IMR-90 (cell line): Measurements from ENCODE around the gene SLC1A7. TPM values are rescaled to one million over a fixed set of nuclear protein-coding genes. Genes with fewer than 3 reads are reported as not detected.

Source experiments
- ATAC-seq: fragments of 200-7000 bp; cut with Tn5 transposase; 2 replicates; pipeline ENCODE4 v1.9.1; 2020; ENCODE audit warnings: low read depth, mild to moderate bottlenecking, moderate library complexity
- BruUV-seq: library from RNA; stranded (reverse); fragments of 400-500 nt; replicated peaks from 2 replicates; lab custom pipeline; 2021; lab: Mats Ljungman, UMichigan
- CTCF ChIA-PET: fragments of 300-600 bp; formaldehyde crosslinking; extraction: SDS; loops from one replicate; lab custom pipeline; 2021; ENCODE audit warnings: antibody characterized with exemption; lab: Yijun Ruan, JAX
- POLR2A ChIA-PET: fragments of 300-600 bp; sonication (Branson Sonifier 250); formaldehyde crosslinking; loops from one replicate; lab custom pipeline; 2022; ENCODE audit warnings: antibody characterized with exemption; ENCODE audit not compliant: unreplicated experiment; lab: Charles Lee
- DNase-seq: peaks from one replicate; pipeline ENCODE4 v3.0.0; 2013
- H2AFZ ChIP-seq: replicated peaks from 2 replicates; pipeline ENCODE3; 2013; ENCODE audit warnings: low read length, mild to moderate bottlenecking; ENCODE audit not compliant: poor library complexity
- H2AK5ac ChIP-seq: 2 replicates; pipeline ENCODE4 v1.6.1; 2013; ENCODE audit warnings: low read depth, low read length, inconsistent platforms
- H2AK9ac ChIP-seq: replicated peaks from 2 replicates; pipeline ENCODE3; 2013; ENCODE audit warnings: mild to moderate bottlenecking, low read depth, low read length, moderate library complexity; ENCODE audit not compliant: poor library complexity
- H2BK120ac ChIP-seq: 2 replicates; pipeline ENCODE4 v1.6.1; 2013; ENCODE audit warnings: low read depth, low read length, inconsistent platforms
- H2BK15ac ChIP-seq: 3 replicates; pipeline ENCODE4 v1.6.1; 2013; ENCODE audit warnings: low read depth, low read length, inconsistent platforms
- H2BK20ac ChIP-seq: 2 replicates; pipeline ENCODE4 v1.6.1; 2013; ENCODE audit warnings: low read depth, mild to moderate bottlenecking, inconsistent platforms, low read length, moderate library complexity
- H2BK5ac ChIP-seq: 2 replicates; pipeline ENCODE4 v1.6.1; 2013; ENCODE audit warnings: mild to moderate bottlenecking, low read depth, low read length, inconsistent platforms; ENCODE audit not compliant: poor library complexity, severe bottlenecking
- H3K14ac ChIP-seq: replicated peaks from 2 replicates; pipeline ENCODE4 v1.6.1; 2013; ENCODE audit warnings: low read depth, low read length, inconsistent platforms
- H3K18ac ChIP-seq: 2 replicates; pipeline ENCODE4 v1.6.1; 2013; ENCODE audit warnings: low read depth, low read length, control low read depth
- H3K23ac ChIP-seq: 2 replicates; pipeline ENCODE4 v1.6.1; 2013; ENCODE audit warnings: low read depth, low read length, inconsistent platforms
- H3K27ac ChIP-seq: 2 replicates; pipeline ENCODE4 v1.5.1; 2013; ENCODE audit warnings: mild to moderate bottlenecking, control low read depth, low read length; ENCODE audit not compliant: insufficient read depth
- H3K27me3 ChIP-seq: 2 replicates; pipeline ENCODE4 v1.6.1; 2013; ENCODE audit warnings: low read length; ENCODE audit not compliant: control insufficient read depth, insufficient read depth
- H3K36me3 ChIP-seq: 2 replicates; pipeline ENCODE4 v1.6.1; 2013; ENCODE audit warnings: low read length, mixed read lengths; ENCODE audit not compliant: control insufficient read depth, insufficient read depth
- H3K4ac ChIP-seq: 2 replicates; pipeline ENCODE4 v1.6.1; 2013; ENCODE audit warnings: low read depth, low read length, inconsistent platforms
- H3K4me1 ChIP-seq: 2 replicates; pipeline ENCODE4 v1.6.1; 2013; ENCODE audit warnings: low read length, mixed read lengths; ENCODE audit not compliant: control insufficient read depth, insufficient read depth
- H3K4me2 ChIP-seq: 2 replicates; pipeline ENCODE4 v1.6.1; 2013; ENCODE audit warnings: low read depth, mild to moderate bottlenecking, control low read depth, low read length, moderate library complexity
- H3K4me3 ChIP-seq: 2 replicates; pipeline ENCODE4 v1.5.1; 2013; ENCODE audit warnings: low read depth, mild to moderate bottlenecking, control low read depth, low read length, moderate library complexity; ENCODE audit not compliant: insufficient read depth
- H3K56ac ChIP-seq: 2 replicates; pipeline ENCODE4 v1.6.1; 2013; ENCODE audit warnings: low read length, inconsistent platforms; ENCODE audit not compliant: insufficient read depth; ENCODE audit errors: extremely low read depth
- H3K79me1 ChIP-seq, 2 experiments: 2 replicates each; pipeline ENCODE4 v1.6.1; 2013; ENCODE audit warnings: low read length in 2 of 2, inconsistent platforms in 1 of 2, low read depth in 1 of 2
- H3K9ac ChIP-seq: 2 replicates; pipeline ENCODE4 v1.6.1; 2013; ENCODE audit warnings: low read depth, low read length, control low read depth
- H3K9me1 ChIP-seq: 2 replicates; pipeline ENCODE4 v1.6.1; 2013; ENCODE audit warnings: low read length, inconsistent platforms; ENCODE audit not compliant: insufficient read depth
- H3K9me3 ChIP-seq: 2 replicates; pipeline ENCODE4 v1.6.1; 2013; ENCODE audit warnings: low read length; ENCODE audit not compliant: control insufficient read depth, insufficient read depth
- H4K20me1 ChIP-seq: 2 replicates; pipeline ENCODE4 v1.6.1; 2013; ENCODE audit warnings: low read length, inconsistent platforms; ENCODE audit not compliant: insufficient read depth
- H4K5ac ChIP-seq: 2 replicates; pipeline ENCODE4 v1.6.1; 2013; ENCODE audit warnings: mild to moderate bottlenecking, low read depth, low read length, control low read depth
- H4K8ac ChIP-seq, 2 experiments: 2 replicates each; pipeline ENCODE4 v1.6.1; 2013; ENCODE audit warnings: low read depth in 2 of 2, low read length in 2 of 2, control low read depth in 1 of 2, inconsistent platforms in 1 of 2
- H4K91ac ChIP-seq: 2 replicates; pipeline ENCODE4 v1.6.1; 2013; ENCODE audit warnings: low read depth, low read length, inconsistent platforms; ENCODE audit not compliant: insufficient read depth
- BHLHE40 ChIP-seq: fragments of 150-350 bp; IDR thresholded peaks from 2 replicates; pipeline ENCODE4 v1.6.1; 2016; ENCODE audit warnings: mild to moderate bottlenecking, low read depth, low read length
- CEBPB ChIP-seq: IDR thresholded peaks from 2 replicates; pipeline ENCODE4 v1.6.1; 2012; ENCODE audit warnings: low read depth, low read length, improper control_type of control experiment
- MAFK ChIP-seq: IDR thresholded peaks from 2 replicates; pipeline ENCODE4 v1.6.1; 2012; ENCODE audit warnings: low read depth, low read length, improper control_type of control experiment
- MXI1 ChIP-seq: IDR thresholded peaks from 2 replicates; pipeline ENCODE4 v1.6.1; 2012; ENCODE audit warnings: low read depth, mild to moderate bottlenecking, low read length, moderate library complexity, borderline replicate concordance
- RAD21 ChIP-seq: IDR thresholded peaks from 2 replicates; pipeline ENCODE4 v1.6.1; 2012; ENCODE audit warnings: low read length, improper control_type of control experiment
- RCOR1 ChIP-seq: IDR thresholded peaks from 2 replicates; pipeline ENCODE4 v1.6.1; 2012; ENCODE audit warnings: mild to moderate bottlenecking, low read length, improper control_type of control experiment; ENCODE audit not compliant: insufficient replicate concordance
- USF2 ChIP-seq: fragments of 150-350 bp; IDR thresholded peaks from 2 replicates; pipeline ENCODE4 v1.6.1; 2017; ENCODE audit warnings: mild to moderate bottlenecking, antibody characterized with exemption, low read length, low read depth
- WGBS, 2 experiments: methylation state at CpG; one replicate each; pipeline versions ENCODE4 v1.1.5 to v1.1.7; 2013; ENCODE audit warnings: missing lambda C conversion rate in 2 of 2; ENCODE audit not compliant: insufficient read length in 1 of 2; ENCODE audit errors: extremely low coverage in 2 of 2; 5-methylcytosine and 5-hydroxymethylcytosine counted together
- dilution Hi-C: fragments of 300-500 bp; cut with HindIII; formaldehyde crosslinking; loops from one replicate; pipeline ENCODE4 v1.14.3; 2018; ENCODE audit warnings: low sequenced_read_pairs; ENCODE audit not compliant: unreplicated experiment
- in situ Hi-C: fragments of 300-500 bp; cut with MboI; formaldehyde crosslinking; loops from 3 replicates; pipeline ENCODE4 v1.14.3; 2019; ENCODE audit warnings: low sequenced_read_pairs, inconsistent platforms, mixed read lengths
- intact Hi-C: fragments of 100-400 bp; cut with micrococcal nuclease; formaldehyde crosslinking; loops from 2 replicates; pipeline ENCODE4 v1.10.0; 2022
- polyA plus RNA-seq, 3 experiments: library from polyadenylated mRNA; depleted of rRNA; stranded (reverse); fragments of >200 nt; gene quantifications; 2 replicates each; pipeline ENCODE4 v1.2.3, GENCODE V29; 2012; ENCODE audit warnings: low replicate concordance in 1 of 3
- total RNA-seq: library from RNA; depleted of rRNA; stranded (reverse); fragments of >200 nt; gene quantifications from 2 replicates; pipeline ENCODE4 v1.2.3, GENCODE V29; 2012

Gene SLC1A7
- total and polyA plus RNA-seq, 2 of the 4 experiments (the other 2 are of a cell fraction) = 0.05 TPM; not detected in 1

GRCh38 chr1:53166912-53167311 is 24.5 kb upstream of the SLC1A7 start:
- Histone ChIP-seq H3K56ac (no peak overlapping the region), H4K91ac (peak overlapping the region; percentile 32; the same call in 1 of the 2 replicates), H3K4me2 (no peak overlapping the region), H2BK15ac (no peak overlapping the region), H3K9ac (no peak overlapping the region), H2BK5ac (no peak overlapping the region), H3K14ac (no peak overlapping the region), H4K8ac (no peak overlapping the region), H2BK120ac (no peak overlapping the region), H3K4ac (no peak overlapping the region), H3K9me3 (no peaks in the 10 kb centered on the region), H3K27ac (no peak overlapping the region), H3K36me3 (no peaks in the 10 kb centered on the region), H3K4me1 (peaks cover 2% of the 10 kb centered on the region; the same call in 1 of the 2 replicates), H3K23ac (no peak overlapping the region), H3K79me1 (no peaks in the 10 kb centered on the region), H2AK9ac (no peak overlapping the region), H2AFZ (peak overlapping the region; percentile 34), H3K27me3 (no peaks in the 10 kb centered on the region), H2BK20ac (no peak overlapping the region), H4K20me1 (no peaks in the 10 kb centered on the region), H4K5ac (no peak overlapping the region), H2AK5ac (no peak overlapping the region), H3K4me3 (no peak overlapping the region), H3K9me1 (0 out of 2 replicates have a peak, but pooled peaks cover 3% of the 10 kb centered on the region), H3K18ac (no peak overlapping the region)
- in situ Hi-C loops (no loop called here), intact Hi-C loops (no loop called here), dilution Hi-C loops (no loop called here)
- WGBS, 2 experiments = 66% methylated on average over 4 of the region's 8 CpGs; no CpG with 5 or more reads in 1 of the 2 experiments
- TF ChIP-seq CEBPB (no peak), RAD21 (no peak), RCOR1 (no peak), MXI1 (no peak), USF2 (no peak), MAFK (no peak), BHLHE40 (no peak)
- ChIA-PET POLR2A (interaction anchor here (0.7 kb wide), 1 partner anchor 242 kb away, joined by 3 read pairs; no protein-coding TSS in a partner anchor), CTCF (no interaction called here)
- no TSS peak for BruUV-seq
- ATAC-seq (peak; percentile 44; the same call in 1 of the 2 replicates), DNase-seq (no peak)
